Left colon (tissue), 2 donors: ENCODE results near the gene TRPM3. TPM values are rescaled to one million over a fixed set of nuclear protein-coding genes. Genes with fewer than 3 reads are reported as not detected.

Experiments used
- ATAC-seq: fragments of 200-7000 bp; cut with Tn5 transposase; one replicate; pipeline ENCODE4 v1.9.1; 2020; ENCODE audit warnings: mild to moderate bottlenecking, moderate library complexity
- DNase-seq, 2 donors: peaks; one replicate each; pipeline ENCODE4 v3.0.0-alpha.2; 2020
- intact Hi-C, 2 donors: fragments of 100-400 bp; cut with DNase I in 1 of 2; cut with micrococcal nuclease in 1 of 2; formaldehyde crosslinking; loops; one replicate each; pipeline versions ENCODE4 v1.11.2 to v1.14.0; 2022; cut with DNase I, micrococcal nuclease
- total RNA-seq, 2 donors: library from RNA; stranded (reverse); fragmentation: NEBNext Ultra II Directional; extraction: Animal tissue kit (Norgen Biotek cat#: 25700); gene quantifications; one replicate each; pipeline ENCODE4 v1.2.1, GENCODE V29; 2021
- donor health status: DM: no; HTN: no; CAD: no.
- donor health status: DM: yes; HTN: yes; CAD: no.

Gene TRPM3
- total RNA-seq, 2 donors from 2014 or later: 0.22 to 0.73 TPM

GRCh38 chr9:70540016-70540415, 581.4 kb downstream of the TRPM3 start:
- DNase-seq (no peak), ATAC-seq (no peak)
- intact Hi-C loops: no loop called here

GRCh38 chr9:70539526-70539925, 581.9 kb downstream of the TRPM3 start:
- DNase-seq (no peak), ATAC-seq (no peak)
- intact Hi-C loops: no loop called here

- intact Hi-C loops: no loop called here
- no peak for ATAC-seq
These were observed 582.4 kb downstream of the TRPM3 start for GRCh38 chr9:70539001-70539400.

GRCh38 chr9:70537084-70537483, 584.3 kb downstream of the TRPM3 start:
- no peak for DNase-seq
- no peak for ATAC-seq
- intact Hi-C loops: no loop called here

More at GRCh38 chr9:70539001-70539400, 582.4 kb downstream of the TRPM3 start:
- no peak for DNase-seq

GRCh38 chr9:70535546-70536323, 585.7 kb downstream of the TRPM3 start:
- intact Hi-C loops: no loop called here
- DNase-seq: no peak
- ATAC-seq: no peak

- intact Hi-C loops: no loop called here
- no peak for DNase-seq
- no peak for ATAC-seq
These were observed 587.0 kb downstream of the TRPM3 start for GRCh38 chr9:70534471-70534870.

GRCh38 chr9:70534061-70534460, 587.4 kb downstream of the TRPM3 start:
- no peak for DNase-seq
- intact Hi-C loops: no loop called here
- ATAC-seq: no peak

GRCh38 chr9:70533492-70533891, 587.9 kb downstream of the TRPM3 start:
- DNase-seq: no peak
- intact Hi-C loops: no loop called here
- ATAC-seq: peak; percentile 27

GRCh38 chr9:70532716-70533115, 588.7 kb downstream of the TRPM3 start:
- intact Hi-C loops: no loop called here
- ATAC-seq (no peak), DNase-seq (no peak)

- intact Hi-C loops: no loop called here
- DNase-seq (no peak), ATAC-seq (no peak)
These were observed 590.1 kb downstream of the TRPM3 start for GRCh38 chr9:70531311-70531710.

GRCh38 chr9:70530716-70531115, 590.7 kb downstream of the TRPM3 start:
- ATAC-seq (no peak), DNase-seq (no peak)
- intact Hi-C loops: no loop called here

- intact Hi-C loops: no loop called here
- DNase-seq: no peak
- ATAC-seq: no peak
These were observed 591.6 kb downstream of the TRPM3 start for GRCh38 chr9:70529833-70530232.

GRCh38 chr9:70529377-70529776, 592.0 kb downstream of the TRPM3 start:
- no peak for ATAC-seq
- intact Hi-C loops: no loop called here
- no peak for DNase-seq

- DNase-seq (no peak), ATAC-seq (no peak)
- intact Hi-C loops: no loop called here
These were observed 594.5 kb downstream of the TRPM3 start for GRCh38 chr9:70526902-70527301.

- intact Hi-C loops: no loop called here
- no peak for ATAC-seq
- DNase-seq: no peak
These were observed 595.9 kb downstream of the TRPM3 start for GRCh38 chr9:70525519-70525918.

GRCh38 chr9:70519912-70520724, 601.3 kb downstream of the TRPM3 start:
- no peak for ATAC-seq
- intact Hi-C loops: no loop called here
- no peak for DNase-seq

- DNase-seq: no peak
- ATAC-seq: no peak
- intact Hi-C loops: no loop called here
These were observed 603.4 kb downstream of the TRPM3 start for GRCh38 chr9:70517926-70518610.

GRCh38 chr9:70514273-70514672, 607.1 kb downstream of the TRPM3 start:
- ATAC-seq (no peak), DNase-seq (no peak)
- intact Hi-C loops: no loop called here

GRCh38 chr9:70511858-70512257, 609.6 kb downstream of the TRPM3 start:
- intact Hi-C loops: no loop called here
- no peak for ATAC-seq
- no peak for DNase-seq
